ENCODE results near the gene UBE2G1.
"Not testable (repeated sequence)": the region's sequence is repeated elsewhere in the genome, so short reads cannot be mapped to it uniquely, and the experiment has no call there.

The UBE2G1 gene

DNA sequence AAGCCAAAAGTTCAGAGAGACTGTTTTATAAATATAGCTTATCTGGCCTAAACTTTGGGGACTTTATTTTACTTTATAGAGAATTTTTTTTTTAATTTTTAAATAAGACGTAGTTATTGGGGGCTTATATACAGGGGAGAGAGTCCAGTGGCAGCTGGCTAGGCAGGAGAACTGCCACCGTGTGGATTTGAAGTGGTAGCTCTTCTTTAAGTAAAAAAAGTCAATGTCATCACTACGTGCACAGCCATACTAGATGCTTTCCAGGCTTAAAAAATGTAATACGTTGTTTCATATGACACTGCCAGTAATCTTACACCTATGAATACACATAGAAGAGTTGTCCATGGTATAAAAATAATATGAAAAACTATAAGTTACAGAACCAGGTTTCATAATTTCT is 70.8 kb downstream of the UBE2G1 start:
- no peak for DNase-seq

- no peak for DNase-seq
Observed at GRCh38 chr17:4293572-4293971, 72.9 kb downstream of the UBE2G1 start.

- no peak for DNase-seq
Observed at GRCh38 chr17:4287710-4288109, 78.8 kb downstream of the UBE2G1 start.

- no peak for DNase-seq
Observed at GRCh38 chr17:4276514-4276913, 90.0 kb downstream of the UBE2G1 start.

- no peak for DNase-seq
Observed at GRCh38 chr17:4272972-4273368, 93.5 kb downstream of the UBE2G1 start.

GRCh38 chr17:4272213-4272971 is 94.1 kb downstream of the UBE2G1 start:
- DNase-seq, result no peak

- no peak for DNase-seq
Observed at GRCh38 chr17:4270736-4271135, 95.7 kb downstream of the UBE2G1 start.

- no peak for DNase-seq
Observed at GRCh38 chr17:4269915-4270314, 96.6 kb downstream of the UBE2G1 start.

GRCh38 chr17:4267402-4267801 is 99.1 kb downstream of the UBE2G1 start:
- no peak for DNase-seq

DNA sequence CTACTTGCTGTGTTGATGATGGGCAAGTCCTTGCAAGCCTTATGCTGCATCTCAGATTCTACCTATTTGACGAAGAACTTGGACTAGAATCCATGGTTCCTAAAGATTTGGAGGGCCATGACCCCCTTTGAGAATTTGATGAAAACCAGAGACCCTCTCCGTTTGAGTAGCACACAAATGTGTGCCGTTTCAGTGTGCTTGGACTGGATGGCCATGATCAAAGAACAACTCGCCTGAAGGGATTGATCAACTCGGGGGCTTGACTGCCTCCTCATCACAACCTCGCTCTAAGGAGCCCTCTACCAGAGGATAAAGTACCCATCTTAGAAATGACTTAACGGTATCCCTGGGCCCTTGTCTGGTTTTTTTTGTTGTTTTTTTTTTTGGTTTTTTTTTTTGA is 99.9 kb downstream of the UBE2G1 start:
- no peak for DNase-seq

DNA sequence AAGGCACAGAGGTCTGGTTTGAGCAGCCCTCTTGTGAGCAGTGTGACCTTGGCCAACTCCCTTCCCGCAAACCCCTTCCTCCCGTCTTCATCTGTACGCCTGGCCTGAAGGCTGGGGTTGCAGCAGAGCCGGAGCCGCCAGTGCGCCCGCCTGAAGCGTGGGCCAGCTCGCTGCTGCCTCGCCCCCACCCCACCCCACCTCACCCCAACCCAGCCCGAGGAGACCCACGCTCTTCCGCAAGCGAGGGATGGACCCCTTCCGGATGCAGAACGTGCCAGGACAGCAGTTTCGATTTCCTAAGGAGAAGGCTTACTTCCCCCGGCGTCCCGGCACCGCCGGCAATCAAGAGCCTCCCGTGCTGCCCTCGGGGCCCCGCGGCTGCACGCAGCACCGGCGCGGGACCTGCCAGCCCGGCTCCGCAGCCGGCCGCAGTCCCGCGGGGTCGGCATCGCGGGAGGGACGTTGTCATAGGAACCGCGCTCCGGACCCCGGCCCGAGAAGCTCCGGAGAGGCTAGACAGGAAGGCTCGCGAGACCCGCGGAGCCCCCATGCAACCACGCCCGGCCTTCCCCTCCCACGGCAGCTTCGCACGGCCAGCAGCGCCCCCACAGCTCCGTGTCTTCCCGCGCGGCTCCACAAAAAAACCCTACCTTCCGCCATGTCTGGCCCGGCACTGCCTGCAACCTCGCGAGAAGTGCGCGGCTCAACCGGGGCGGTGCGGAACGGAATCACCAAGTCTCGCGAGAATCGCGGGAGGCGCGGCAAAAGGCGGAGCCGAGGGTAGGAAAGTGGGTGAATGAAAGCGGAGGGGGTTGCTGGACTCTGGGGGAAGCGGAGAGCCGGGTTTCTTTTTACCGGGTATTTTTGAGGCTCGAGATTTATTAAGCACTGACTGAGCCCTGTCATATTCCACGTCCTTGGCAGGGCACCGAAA is 102.9 kb downstream of the UBE2G1 start, which contains the start of gene ANKFY1:
Gene ANKFY1, minus strand, starts transcription at position 698 of the 934 bp plus-strand sequence. Its CDS starts 38 bp downstream, at position 660.
- peak; percentile 99 for DNase-seq

DNA sequence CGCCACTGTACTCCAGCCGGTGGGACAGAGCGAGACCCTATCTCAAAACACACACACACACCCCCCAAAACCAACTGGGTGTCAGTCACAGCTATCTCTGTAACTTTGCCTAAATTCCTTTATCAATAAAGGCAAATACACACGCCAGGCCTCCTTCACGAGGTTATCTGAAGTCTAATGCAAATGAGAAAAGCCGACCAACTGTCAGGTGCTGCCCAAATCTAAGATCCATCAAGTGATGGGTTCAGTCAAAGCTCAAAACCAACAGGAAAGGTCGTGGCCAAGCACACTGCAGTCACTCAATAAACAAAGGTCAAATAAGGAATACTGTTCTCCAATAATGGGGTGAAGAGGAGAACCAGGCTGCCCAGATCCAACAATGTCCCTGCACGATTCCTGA is 103.8 kb downstream of the UBE2G1 start:
- no peak for DNase-seq

- DNase-seq, result no peak
Observed at GRCh38 chr17:4261452-4261851, 105.0 kb downstream of the UBE2G1 start.

- DNase-seq, result no peak
Observed at GRCh38 chr17:4258867-4259266, 107.6 kb downstream of the UBE2G1 start.

GRCh38 chr17:4256952-4257351 is 109.5 kb downstream of the UBE2G1 start:
- no peak for DNase-seq

GRCh38 chr17:4255271-4255670 is 111.2 kb downstream of the UBE2G1 start:
- DNase-seq, result not testable (repeated sequence)

DNA sequence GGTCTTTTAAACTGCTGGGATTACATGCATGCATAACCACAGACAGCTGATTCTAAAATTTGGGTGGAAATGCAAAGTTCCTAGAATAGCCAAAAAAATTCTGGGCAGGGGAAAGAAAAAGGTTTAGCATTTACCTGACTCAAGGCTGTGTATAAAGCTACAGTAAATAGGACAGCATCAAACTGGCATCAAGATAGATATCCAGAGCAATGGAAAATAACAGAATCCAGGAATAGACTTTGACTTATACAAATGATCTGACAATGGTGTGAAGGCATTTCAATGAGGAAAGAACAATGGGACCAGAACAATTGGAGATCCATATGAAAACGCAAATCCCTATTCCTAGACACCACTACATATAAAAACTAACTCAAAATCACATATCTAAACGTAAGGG is 115.6 kb downstream of the UBE2G1 start:
- no peak for DNase-seq

DNA sequence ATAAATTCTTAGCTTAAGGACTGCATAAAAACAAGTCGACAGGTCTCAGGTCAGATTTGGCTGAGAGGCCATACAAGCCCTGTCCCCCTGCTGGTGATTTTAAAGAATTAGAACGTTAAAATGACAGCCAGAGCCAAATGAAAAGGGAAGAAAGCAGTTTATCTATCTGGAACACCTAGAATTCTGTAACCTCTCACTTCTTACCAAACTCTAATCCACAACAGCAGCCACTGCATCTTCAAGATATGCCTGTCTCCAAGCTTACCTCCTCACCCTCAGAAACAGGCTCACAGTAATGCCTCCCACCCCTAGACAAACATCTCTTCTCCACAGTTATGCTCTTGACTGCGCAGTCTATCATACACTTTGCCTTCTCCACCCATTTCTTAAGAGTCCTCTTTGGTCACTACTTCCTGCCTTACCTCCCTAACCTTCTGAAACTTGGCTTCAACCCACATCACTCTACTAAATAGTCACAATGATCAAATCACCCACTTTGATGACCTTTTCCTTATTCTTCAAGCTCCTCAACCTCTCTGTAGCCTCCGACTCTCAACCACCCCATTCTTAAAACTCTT is 116.9 kb downstream of the UBE2G1 start:
- peak; percentile 25 for DNase-seq

DNA sequence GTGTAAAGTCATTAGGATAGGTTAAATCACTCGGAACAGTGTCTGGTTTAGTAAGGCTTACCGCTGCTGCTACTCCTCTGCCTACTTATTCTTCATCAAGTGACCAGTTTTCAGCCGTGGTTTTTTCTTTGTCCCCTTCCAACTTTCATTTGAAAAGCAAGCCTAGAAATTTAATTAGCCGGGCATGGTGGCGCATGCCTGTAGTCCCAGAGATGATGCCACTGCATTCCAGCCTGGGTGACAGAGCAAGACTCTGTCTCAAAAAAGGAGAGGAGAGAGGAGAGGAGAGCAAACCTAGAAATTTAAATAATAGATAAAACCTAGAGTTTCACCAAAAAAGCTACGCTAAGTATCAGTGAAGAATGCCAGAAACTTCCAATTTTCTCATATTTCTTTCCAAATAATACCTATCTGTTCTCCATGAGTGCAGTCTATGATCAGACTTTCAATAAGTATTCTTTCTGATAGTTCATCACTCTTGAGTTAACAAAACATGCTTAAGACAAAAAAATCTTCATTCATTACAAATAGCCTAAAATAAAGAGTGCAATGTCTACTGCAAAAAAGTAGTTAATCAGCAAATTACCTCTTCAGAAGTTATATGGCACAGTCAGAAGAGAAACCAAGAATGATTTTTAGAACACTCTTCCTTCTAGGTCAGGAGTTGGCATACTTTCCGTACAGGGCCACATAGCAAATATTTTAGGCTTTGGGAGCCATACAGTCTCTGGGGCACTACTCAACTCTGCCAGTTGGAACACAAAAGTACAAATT is 117.8 kb downstream of the UBE2G1 start:
- no peak for DNase-seq

DNA sequence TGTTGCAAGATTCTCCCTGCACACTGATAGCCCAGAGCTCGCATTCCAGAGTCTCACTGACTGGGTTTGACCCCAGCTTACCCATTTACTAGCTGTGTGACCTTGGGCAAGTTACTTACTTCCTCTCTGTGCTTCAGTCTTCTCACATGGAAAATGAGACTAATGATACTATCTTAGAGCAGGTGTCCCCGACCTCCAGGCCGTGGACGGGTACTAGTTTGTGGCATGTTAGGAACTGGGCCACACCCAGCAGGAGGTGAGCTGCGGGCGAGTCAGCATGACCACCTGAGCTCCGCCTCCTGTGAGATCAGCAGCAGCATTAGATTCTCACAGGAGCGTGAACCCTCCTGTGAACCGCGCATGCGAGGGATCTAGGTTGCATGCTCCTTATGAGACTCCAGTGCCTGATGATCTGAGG is 118.5 kb downstream of the UBE2G1 start:
- peak; percentile 20 for DNase-seq

DNA sequence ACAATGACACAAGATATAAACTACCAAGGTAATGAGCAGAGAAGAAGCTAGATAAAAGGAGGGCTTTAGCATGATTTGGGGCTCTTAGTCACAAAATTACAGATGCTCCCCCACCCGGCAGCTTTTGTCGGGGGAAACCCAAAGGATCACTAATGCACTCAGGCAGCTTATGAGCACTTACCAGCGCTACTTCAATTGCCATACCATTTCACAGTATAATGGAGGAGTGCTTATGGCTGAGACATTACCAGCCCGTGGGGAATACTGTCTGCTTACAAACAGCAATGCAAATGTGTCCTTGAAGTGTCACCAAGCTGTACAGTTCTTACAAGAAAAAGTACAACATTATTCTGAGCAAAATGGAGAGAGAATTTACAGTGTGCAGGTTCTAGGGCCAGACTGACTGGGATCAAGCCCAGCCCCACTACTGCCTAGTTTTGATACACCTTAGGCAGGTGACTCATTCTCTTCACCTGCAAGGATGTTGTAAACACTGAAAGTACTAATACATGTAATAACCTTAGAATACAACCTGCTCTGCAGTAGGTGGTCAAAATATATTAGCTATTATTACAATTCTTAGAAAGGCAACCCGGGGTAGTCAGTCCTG is 119.0 kb downstream of the UBE2G1 start:
- DNase-seq, result peak; percentile 69

GRCh38 chr17:4246674-4247073 is 119.8 kb downstream of the UBE2G1 start:
- DNase-seq, result no peak
